ENCODE results near the gene IL9R.

The IL9R gene

GRCh38 chrX:155956099-155956498, 41.4 kb upstream of the IL9R start:
- Histone ChIP-seq H3K27ac (ENCODE audit: poor library complexity, severe bottlenecking) (no peak overlapping the region), H3K27me3 (ENCODE audit: insufficient read depth, poor library complexity, severe bottlenecking) (no peaks in the 10 kb centered on the region), H3K4me3 (ENCODE audit: severe bottlenecking) (no peak overlapping the region), H3K9me3 (ENCODE audit: severe bottlenecking) (peaks cover 3% of the 10 kb centered on the region), H3K36me3 (ENCODE audit: low read depth) (no peaks in the 10 kb centered on the region), H3K4me1 (ENCODE audit: insufficient read depth, poor library complexity, severe bottlenecking) (no peaks in the 10 kb centered on the region)
- no peak for ATAC-seq (ENCODE audit: low read depth)
- TF ChIP-seq, protein P1, sequence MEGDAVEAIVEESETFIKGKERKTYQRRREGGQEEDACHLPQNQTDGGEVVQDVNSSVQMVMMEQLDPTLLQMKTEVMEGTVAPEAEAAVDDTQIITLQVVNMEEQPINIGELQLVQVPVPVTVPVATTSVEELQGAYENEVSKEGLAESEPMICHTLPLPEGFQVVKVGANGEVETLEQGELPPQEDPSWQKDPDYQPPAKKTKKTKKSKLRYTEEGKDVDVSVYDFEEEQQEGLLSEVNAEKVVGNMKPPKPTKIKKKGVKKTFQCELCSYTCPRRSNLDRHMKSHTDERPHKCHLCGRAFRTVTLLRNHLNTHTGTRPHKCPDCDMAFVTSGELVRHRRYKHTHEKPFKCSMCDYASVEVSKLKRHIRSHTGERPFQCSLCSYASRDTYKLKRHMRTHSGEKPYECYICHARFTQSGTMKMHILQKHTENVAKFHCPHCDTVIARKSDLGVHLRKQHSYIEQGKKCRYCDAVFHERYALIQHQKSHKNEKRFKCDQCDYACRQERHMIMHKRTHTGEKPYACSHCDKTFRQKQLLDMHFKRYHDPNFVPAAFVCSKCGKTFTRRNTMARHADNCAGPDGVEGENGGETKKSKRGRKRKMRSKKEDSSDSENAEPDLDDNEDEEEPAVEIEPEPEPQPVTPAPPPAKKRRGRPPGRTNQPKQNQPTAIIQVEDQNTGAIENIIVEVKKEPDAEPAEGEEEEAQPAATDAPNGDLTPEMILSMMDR (IDR thresholded peaks at IDR 0.05; ENCODE audit: poor library complexity, severe bottlenecking): no peak
- DNase-seq (ENCODE audit: low spot score): no peak

DNA sequence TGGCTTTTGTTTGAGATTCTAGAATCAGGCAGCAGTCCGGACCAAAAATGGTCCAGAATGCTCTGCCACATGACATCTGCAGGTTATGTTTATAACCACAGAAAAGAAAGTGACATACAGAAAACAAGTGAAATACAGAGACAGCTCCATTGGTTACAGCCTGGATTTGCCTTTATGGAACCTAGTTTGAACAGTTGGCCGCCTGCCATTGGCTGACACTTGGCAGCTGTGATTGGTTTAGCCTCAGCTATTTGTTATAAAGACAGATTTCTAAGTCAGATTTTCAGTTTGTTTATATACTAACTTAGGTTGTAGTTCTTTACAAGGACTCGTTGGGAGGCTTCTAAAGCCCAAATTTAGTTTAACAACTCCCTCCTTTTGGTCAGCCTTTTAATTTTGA, 40.8 kb upstream of the IL9R start:
- Histone ChIP-seq H3K4me1 (ENCODE audit: insufficient read depth, poor library complexity, severe bottlenecking) (no peaks in the 10 kb centered on the region), H3K36me3 (ENCODE audit: low read depth) (no peaks in the 10 kb centered on the region), H3K27ac (ENCODE audit: poor library complexity, severe bottlenecking) (no peak overlapping the region), H3K9me3 (ENCODE audit: severe bottlenecking) (peaks cover 3% of the 10 kb centered on the region), H3K4me3 (ENCODE audit: severe bottlenecking) (no peak overlapping the region), H3K27me3 (ENCODE audit: insufficient read depth, poor library complexity, severe bottlenecking) (no peaks in the 10 kb centered on the region)
- TF ChIP-seq, protein P1 (IDR thresholded peaks at IDR 0.05; ENCODE audit: poor library complexity, severe bottlenecking): no peak
- DNase-seq (ENCODE audit: low spot score) (no peak), ATAC-seq (ENCODE audit: low read depth) (no peak)

DNA sequence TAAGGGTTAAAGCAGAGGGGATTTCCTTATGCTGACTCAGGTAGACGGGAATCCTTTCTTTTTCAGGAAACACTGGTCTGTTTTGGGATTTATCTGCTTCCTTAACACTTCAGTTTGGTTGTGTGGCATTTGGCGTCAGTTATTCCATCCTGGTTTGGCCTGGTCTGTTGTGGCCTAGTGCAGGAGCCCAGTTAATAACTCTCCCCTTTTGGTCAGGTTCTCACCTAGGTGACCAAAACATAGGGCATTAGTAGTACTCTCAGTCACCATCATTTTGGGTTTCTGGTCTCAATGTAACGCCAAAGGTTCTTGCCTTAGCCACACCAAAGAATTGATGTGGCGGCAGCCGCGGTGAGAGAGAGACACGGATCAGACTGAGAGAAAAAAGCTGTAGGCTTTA, 39.7 kb upstream of the IL9R start:
- DNase-seq (ENCODE audit: low spot score): no peak
- Histone ChIP-seq H3K9me3 (ENCODE audit: severe bottlenecking) (peaks cover 3% of the 10 kb centered on the region), H3K27ac (ENCODE audit: poor library complexity, severe bottlenecking) (no peak overlapping the region), H3K4me3 (ENCODE audit: severe bottlenecking) (no peak overlapping the region), H3K4me1 (ENCODE audit: insufficient read depth, poor library complexity, severe bottlenecking) (no peaks in the 10 kb centered on the region), H3K36me3 (ENCODE audit: low read depth) (no peaks in the 10 kb centered on the region), H3K27me3 (ENCODE audit: insufficient read depth, poor library complexity, severe bottlenecking) (no peaks in the 10 kb centered on the region)
- TF ChIP-seq, protein P1 (IDR thresholded peaks at IDR 0.05; ENCODE audit: poor library complexity, severe bottlenecking): no peak
- no peak for ATAC-seq (ENCODE audit: low read depth)

GRCh38 chrX:155959018-155959587, 38.4 kb upstream of the IL9R start:
- Histone ChIP-seq H3K9me3 (ENCODE audit: severe bottlenecking) (peaks cover 3% of the 10 kb centered on the region), H3K4me1 (ENCODE audit: insufficient read depth, poor library complexity, severe bottlenecking) (no peaks in the 10 kb centered on the region), H3K27ac (ENCODE audit: poor library complexity, severe bottlenecking) (no peak overlapping the region), H3K4me3 (ENCODE audit: severe bottlenecking) (no peak overlapping the region), H3K36me3 (ENCODE audit: low read depth) (no peaks in the 10 kb centered on the region), H3K27me3 (ENCODE audit: insufficient read depth, poor library complexity, severe bottlenecking) (no peaks in the 10 kb centered on the region)
- no peak for DNase-seq (ENCODE audit: low spot score)
- no peak for ATAC-seq (ENCODE audit: low read depth)
- TF ChIP-seq, protein P1 (IDR thresholded peaks at IDR 0.05; ENCODE audit: poor library complexity, severe bottlenecking): no peak

GRCh38 chrX:155962906-155963305, 34.6 kb upstream of the IL9R start:
- Histone ChIP-seq H3K4me3 (ENCODE audit: severe bottlenecking) (no peak overlapping the region), H3K36me3 (ENCODE audit: low read depth) (no peaks in the 10 kb centered on the region), H3K9me3 (ENCODE audit: severe bottlenecking) (peaks cover 3% of the 10 kb centered on the region), H3K27me3 (ENCODE audit: insufficient read depth, poor library complexity, severe bottlenecking) (no peaks in the 10 kb centered on the region), H3K27ac (ENCODE audit: poor library complexity, severe bottlenecking) (no peak overlapping the region), H3K4me1 (ENCODE audit: insufficient read depth, poor library complexity, severe bottlenecking) (no peaks in the 10 kb centered on the region)
- DNase-seq (ENCODE audit: low spot score): no peak
- TF ChIP-seq, protein P1 (IDR thresholded peaks at IDR 0.05; ENCODE audit: poor library complexity, severe bottlenecking): no peak
- no peak for ATAC-seq (ENCODE audit: low read depth)
